K562 (cell line): Measurements from ENCODE around the gene ARHGEF40. TPM values are rescaled to one million over a fixed set of nuclear protein-coding genes. Genes with fewer than 3 reads are reported as not detected.

ENCODE experiments used
- ATAC-seq: fragments of 200-7000 bp; cut with Tn5 transposase; 3 replicates; pipeline ENCODE4 v1.9.1; 2020; ENCODE audit warnings: moderate library complexity
- Bru-seq: library from RNA; stranded (reverse); fragments of 400-500 nt; gene quantifications from one replicate; lab custom pipeline; 2021; lab: Mats Ljungman, UMichigan
- BruChase-seq, 2 experiments: library from RNA; stranded (reverse); fragments of 400-500 nt; gene quantifications; one replicate each; lab custom pipeline; 2021; lab: Mats Ljungman, UMichigan
- BruUV-seq: library from RNA; stranded (reverse); fragments of 400-500 nt; replicated peaks from 2 replicates; lab custom pipeline; 2021; lab: Mats Ljungman, UMichigan
- CTCF ChIA-PET: fragments of 300-600 bp; formaldehyde crosslinking; extraction: SDS; loops from one replicate; lab custom pipeline; 2021; ENCODE audit warnings: low intra/inter-chr PET ratio; lab: Yijun Ruan, JAX
- POLR2A ChIA-PET: fragments of 300-600, 350-650 bp; sonication (Branson Sonifier 250); formaldehyde crosslinking; extraction: SDS; loops from one replicate; lab custom pipeline; 2021; ENCODE audit warnings: antibody characterized with exemption, inconsistent platforms; lab: Yijun Ruan, JAX
- DNase-seq, 4 experiments: peaks; one replicate each; pipeline versions ENCODE4 v3.0.0 to v3.0.0-alpha.2; 2011 to 2018; ENCODE audit warnings: low spot score in 3 of 4, mixed read lengths in 3 of 4; ENCODE audit errors: extremely low read depth in 1 of 4
- FAIRE-seq: peaks from 2 replicates; lab custom pipeline; 2011; peaks lifted over from hg19 to GRCh38; lab: Jason Lieb, UNC
- H2AFZ ChIP-seq: 2 replicates; pipeline ENCODE4 v1.6.0; 2011; ENCODE audit warnings: low read depth, low read length, control low read depth, inconsistent platforms
- H3K27ac ChIP-seq: fragments of 200-600 bp; 3 replicates; pipeline ENCODE4 v1.8.0; 2011; ENCODE audit warnings: low read depth, mild to moderate bottlenecking, control low read depth, inconsistent platforms, low read length, moderate library complexity, mixed read lengths; ENCODE audit errors: extremely low read depth
- H3K27me3 ChIP-seq, 2 experiments: fragments of 300-600 bp in 1 of 2; 2 replicates in 1 of 2; 3 replicates in 1 of 2; pipeline versions ENCODE4 v1.6.0 to v1.8.0; 2011; ENCODE audit warnings: inconsistent platforms in 2 of 2, low read length in 2 of 2, mild to moderate bottlenecking in 1 of 2, mixed read lengths in 1 of 2, moderate library complexity in 1 of 2; ENCODE audit not compliant: control insufficient read depth in 2 of 2, insufficient read depth in 2 of 2
- H3K36me3 ChIP-seq: fragments of 300-600 bp; 3 replicates; pipeline ENCODE4 v1.8.0; 2011; ENCODE audit warnings: mild to moderate bottlenecking, low read length, inconsistent platforms; ENCODE audit not compliant: control insufficient read depth, insufficient read depth
- H3K4me1 ChIP-seq, 2 experiments: fragments of 200-600 bp in 1 of 2; replicated peaks in 1 of 2; 2 replicates in 1 of 2; 3 replicates in 1 of 2; pipeline versions ENCODE4 v1.5.1 to v1.8.0; 2011; ENCODE audit warnings: inconsistent platforms in 2 of 2, low read length in 2 of 2, mild to moderate bottlenecking in 1 of 2, mixed read lengths in 1 of 2, moderate library complexity in 1 of 2; ENCODE audit not compliant: control insufficient read depth in 2 of 2, insufficient read depth in 2 of 2
- H3K4me2 ChIP-seq: 2 replicates; pipeline ENCODE4 v1.6.1; 2011; ENCODE audit warnings: low read length, control low read depth, inconsistent platforms, mixed read lengths; ENCODE audit not compliant: insufficient read depth
- H3K4me3 ChIP-seq: fragments of 200-600 bp; sonication (generic), shearing (Covaris generic); 2 replicates; pipeline ENCODE4 v1.5.1; 2016; ENCODE audit warnings: control low read depth, inconsistent platforms
- H3K79me2 ChIP-seq: fragments of 200-600 bp; 3 replicates; pipeline ENCODE4 v1.8.0; 2011; ENCODE audit warnings: low read length, inconsistent platforms; ENCODE audit not compliant: control insufficient read depth, insufficient read depth
- H3K9ac ChIP-seq, 2 experiments: 2 replicates each; pipeline versions ENCODE4 v1.6.0 to v1.6.1; 2011; ENCODE audit warnings: low read depth in 2 of 2, low read length in 2 of 2, control low read depth in 1 of 2, inconsistent platforms in 1 of 2, mild to moderate bottlenecking in 1 of 2, mixed read lengths in 1 of 2; ENCODE audit not compliant: insufficient read depth in 1 of 2
- H3K9me1 ChIP-seq: one replicate; pipeline ENCODE4 v1.6.0; 2011; ENCODE audit warnings: inconsistent platforms, mild to moderate bottlenecking, low read length, moderate library complexity; ENCODE audit not compliant: control insufficient read depth, insufficient read depth
- H3K9me3 ChIP-seq: replicated peaks from 2 replicates; pipeline ENCODE4 v1.5.1; 2011; ENCODE audit warnings: low read depth, low read length, inconsistent platforms; ENCODE audit not compliant: control insufficient read depth, insufficient read depth
- H4K20me1 ChIP-seq: replicated peaks from 2 replicates; pipeline ENCODE4 v1.6.1; 2011; ENCODE audit warnings: low read length, inconsistent platforms, mixed read lengths; ENCODE audit not compliant: control insufficient read depth, insufficient read depth
- CXXC5 ChIP-seq: fragments of 250-450 bp; sonication (Bioruptor Pico); IDR thresholded peaks from 2 replicates; pipeline ENCODE4 v1.8.0; 2022; ENCODE audit warnings: inconsistent platforms, mild to moderate bottlenecking, moderate library complexity
- ERF ChIP-seq: fragments of 450-650 bp; formaldehyde crosslinking; IDR thresholded peaks from 2 replicates; pipeline ENCODE4 v1.4.0; 2020; ENCODE audit warnings: mild to moderate bottlenecking, mixed read lengths
- ESRRA ChIP-seq: fragments of 450-650 bp; IDR thresholded peaks from 2 replicates; pipeline ENCODE4 v1.6.1; 2014; ENCODE audit warnings: low read depth, mild to moderate bottlenecking, moderate library complexity, borderline replicate concordance
- EZH2 ChIP-seq: IDR thresholded peaks from 2 replicates; pipeline ENCODE4 v1.6.1; 2012; ENCODE audit warnings: low read depth, mild to moderate bottlenecking, inconsistent platforms, low read length, borderline replicate concordance
- HMG20B ChIP-seq: fragments of 250-450 bp; sonication (Bioruptor Pico); IDR thresholded peaks from 2 replicates; pipeline ENCODE4 v1.5.0; 2021; ENCODE audit warnings: mild to moderate bottlenecking
- KLF10 ChIP-seq: fragments of 250-450 bp; sonication (Bioruptor Pico); IDR thresholded peaks from 2 replicates; pipeline ENCODE4 v1.6.1; 2021; ENCODE audit warnings: matching md5 sums
- RB1 ChIP-seq: fragments of 450-650 bp; IDR thresholded peaks from 2 replicates; pipeline ENCODE4 v1.6.1; 2017; ENCODE audit warnings: low read depth, mild to moderate bottlenecking
- RBM39 ChIP-seq: fragments of 200-400 bp; formaldehyde crosslinking; optimal IDR thresholded peaks from 2 replicates; pipeline ENCODE3; 2018; ENCODE audit warnings: low read depth, low read length
- RUNX1 ChIP-seq: sonication (generic); IDR thresholded peaks from 2 replicates; pipeline ENCODE4 v1.6.1; 2016; ENCODE audit warnings: antibody characterized with exemption, low read depth
- SAFB ChIP-seq: fragments of 200-400 bp; formaldehyde crosslinking; IDR thresholded peaks from 2 replicates; pipeline ENCODE4 v1.6.1; 2017; ENCODE audit warnings: low read depth, low read length, borderline replicate concordance
- SIN3A ChIP-seq, 2 experiments: fragments of 150-350 bp in 1 of 2; IDR thresholded peaks; 2 replicates each; pipeline ENCODE4 v1.6.1; 2011 to 2016; ENCODE audit warnings: borderline replicate concordance in 2 of 2, low read depth in 2 of 2, low read length in 2 of 2, mild to moderate bottlenecking in 2 of 2, moderate library complexity in 2 of 2; ENCODE audit not compliant: control insufficient read depth in 1 of 2
- SMAD4 ChIP-seq: fragments of 250-450 bp; sonication (Bioruptor Pico); conservative IDR thresholded peaks from 2 replicates; pipeline ENCODE4 v1.8.0; 2021; ENCODE audit warnings: inconsistent platforms, mild to moderate bottlenecking, moderate library complexity
- SMARCA4 ChIP-seq: fragments of 450-650 bp; IDR thresholded peaks from 2 replicates; pipeline ENCODE4 v1.6.1; 2016
- VEZF1 ChIP-seq: fragments of 200-800 bp; sonication (Bioruptor generic); IDR thresholded peaks from 2 replicates; pipeline ENCODE4 v1.6.1; 2017; ENCODE audit warnings: missing genetic modification characterization, missing compliant biosample characterization
- ZFX ChIP-seq: sonication (generic); formaldehyde crosslinking; IDR thresholded peaks from 2 replicates; pipeline ENCODE4 v1.8.0; 2022; ENCODE audit warnings: mild to moderate bottlenecking, missing genetic modification reagents, moderate library complexity
- ZNF324 ChIP-seq: fragments of 250-450 bp; sonication (Bioruptor Pico); IDR thresholded peaks from 2 replicates; pipeline ENCODE4 v1.4.0; 2020; ENCODE audit warnings: mild to moderate bottlenecking
- ZNF561 ChIP-seq: fragments of 450-650 bp; formaldehyde crosslinking; conservative IDR thresholded peaks from 2 replicates; pipeline ENCODE4 v1.4.0; 2020; ENCODE audit warnings: mild to moderate bottlenecking, moderate library complexity
- ZNF707 ChIP-seq: fragments of 250-450 bp; sonication (Bioruptor Pico); conservative IDR thresholded peaks from 2 replicates; pipeline ENCODE4 v1.8.0; 2022; ENCODE audit warnings: inconsistent platforms, mild to moderate bottlenecking, moderate library complexity
- WGBS: fragments of 100-300 bp; shearing (Covaris generic); methylation state at CpG from one replicate; pipeline ENCODE4 v1.1.6; 2016; ENCODE audit warnings: low coverage, mixed read lengths; ENCODE audit not compliant: insufficient coverage; ENCODE audit errors: missing lambda C conversion rate; 5-methylcytosine and 5-hydroxymethylcytosine counted together
- in situ Hi-C: fragments of 300-500 bp; cut with MboI; formaldehyde crosslinking; loops from 4 replicates; pipeline ENCODE4 v1.15.0; 2018; ENCODE audit warnings: inconsistent platforms, mixed read lengths
- intact Hi-C: fragments of 100-400 bp; cut with micrococcal nuclease; formaldehyde crosslinking; loops from 2 replicates; pipeline ENCODE4 v1.14.2; 2022
- long read RNA-seq, 3 experiments: library from polyadenylated mRNA in 2 of 3; library from RNA in 1 of 3; unstranded in 2 of 3; stranded (forward) in 1 of 3; transcript quantifications; one replicate each; pipeline ENCODE4 v2.0.0, GENCODE V29; 2019 to 2022
- polyA minus RNA-seq, 3 experiments: library from RNA; depleted of rRNA, polyadenylated mRNA; stranded (reverse); fragments of >200 nt; gene quantifications; 2 replicates each; pipeline ENCODE4 v1.2.3, GENCODE V29; 2011
- polyA plus RNA-seq, 8 experiments: library from polyadenylated mRNA; depleted of rRNA in 4 of 8; stranded (reverse) in 5 of 8; unstranded in 3 of 8; fragments of >200 nt; fragmentation: Nextera tagmentation in 2 of 8; fragmentation: Illumina TruSeq in 1 of 8; extraction: Ambion mirVana in 2 of 8; extraction: Trizol in 1 of 8; gene quantifications; 2 replicates each; pipeline versions ENCODE4 v1.2.1 to v1.2.3, GENCODE V29; 2011 to 2014; ENCODE audit warnings: inconsistent platforms in 1 of 8, missing spikeins in 1 of 8
- total RNA-seq, 7 experiments: library from RNA; depleted of rRNA in 6 of 7; stranded (reverse); fragments of >200 nt in 6 of 7; fragmentation: Illumina TruSeq in 2 of 7; extraction: Trizol in 2 of 7; gene quantifications; 2 replicates each; pipeline versions ENCODE4 v1.2.1 to v1.2.3, GENCODE V29; 2011 to 2021; ENCODE audit warnings: low replicate concordance in 1 of 7

The ARHGEF40 gene
- 6.3 and 19.5 TPM in 2 replicates for total RNA-seq (2011; cell fraction: chromatin; rRNA removed; ENCODE audit: low replicate concordance)
- total RNA-seq (2011; cell fraction: nucleolus; rRNA removed) = 8.9 and 9.8 TPM in 2 replicates
- 7.5 and 9.5 TPM in 2 replicates for total RNA-seq (2011; cell fraction: nucleoplasm; rRNA removed)
- total RNA-seq (2014; rRNA removed) (3.9 and 4.0 TPM in 2 replicates), total RNA-seq (2014; rRNA removed; fragmentation: Illumina TruSeq; extraction: Trizol) (2.3 and 2.9 TPM in 2 replicates), total RNA-seq (2015; rRNA removed; fragmentation: Illumina TruSeq; extraction: Trizol) (3.3 and 3.7 TPM in 2 replicates), total RNA-seq (2021) (4.6 and 6.3 TPM in 2 replicates), polyA plus RNA-seq (2011; rRNA removed) (3.8 and 4.0 TPM in 2 replicates), polyA plus RNA-seq (2014; fragmentation: Illumina TruSeq; extraction: Trizol) (4.6 and 5.0 TPM in 2 replicates), polyA plus RNA-seq (2014; fragmentation: Nextera tagmentation; extraction: Ambion mirVana) (under 1 TPM; 0.42 to 0.55 TPM), polyA plus RNA-seq (2014; rRNA removed) (4.6 and 4.7 TPM in 2 replicates), polyA minus RNA-seq (2011; rRNA and poly(A)+ RNA removed) (2.2 and 3.0 TPM in 2 replicates), Bru-seq, nascent RNA (percentile 48 among the genes with signal in this experiment), BruChase-seq, experiment 1, labeled RNA remaining after a 2-hour chase (percentile 38 among the genes with signal in this experiment), BruChase-seq, experiment 2, labeled RNA remaining after a 6-hour chase (percentile 41 among the genes with signal in this experiment)
- 5.6 and 9.9 TPM in 2 replicates for polyA plus RNA-seq (2011; cell fraction: cytosol; rRNA removed)
- 18.5 and 28.6 TPM in 2 replicates for polyA plus RNA-seq (2011; cell fraction: nucleus; rRNA removed)
- 3.6 and 7.8 TPM in 2 replicates for polyA plus RNA-seq (2012)
- 1.8 and 2.2 TPM in 2 replicates for polyA minus RNA-seq (2011; cell fraction: cytosol; rRNA and poly(A)+ RNA removed)
- 3.9 and 4.0 TPM in 2 replicates for polyA minus RNA-seq (2011; cell fraction: nucleus; rRNA and poly(A)+ RNA removed)
- long read RNA-seq, experiment 1, full-length matches to known transcripts = 2 of 13 reads
- long read RNA-seq, experiment 1, partial matches to known transcripts = 6 of 13 reads
- long read RNA-seq, experiment 1, other reads (novel, unspliced or antisense) = 5 of 13 reads
- long read RNA-seq, experiment 2, partial matches to known transcripts = 3 of 6 reads
- long read RNA-seq, experiment 2, other reads (novel, unspliced or antisense) = 3 of 6 reads
- long read RNA-seq, experiment 3 = 0 reads

- H3K79me2 ChIP-seq = no peaks in the 10 kb centered on the region; the same call in 2 of the 3 replicates
- peak within 1 kb of the TSS; percentile 41 for H3K4me3 ChIP-seq
- peak within 1 kb of the TSS; percentile 38 to 91; a peak in 3 of 4 replicates for H3K9ac ChIP-seq
- no peak for FAIRE-seq
- WGBS = no CpG with 5 or more reads among the region's 63 CpGs
- H4K20me1 ChIP-seq = no peaks in the 10 kb centered on the region
- H3K4me1 ChIP-seq = peaks cover 2 to 41% of the 10 kb centered on the region in 2 experiments; a peak in 3 of 5 replicates
- peak; percentile 58 to 81 (median 72) for DNase-seq
- BruUV-seq = no TSS peak
- intact Hi-C loops (no loop called here), in situ Hi-C loops (no loop called here)
- peak within 1 kb of the TSS; percentile 87 for H2AFZ ChIP-seq
- POLR2A ChIA-PET = interaction anchor here (0.5 to 1.9 kb wide), 6 partner anchors 9 to 139 kb away, joined by 3 to 6 read pairs (median 4); partner anchors contain the start of gene RNASE8
- peak within 1 kb of the TSS; percentile 72 for H3K4me2 ChIP-seq
- no peaks in the 10 kb centered on the region for H3K9me3 ChIP-seq
- H3K27ac ChIP-seq = no peak within 1 kb of the TSS; the same call in 2 of the 3 replicates
- H3K36me3 ChIP-seq = no peaks in the 10 kb centered on the region
- CTCF ChIA-PET = interaction anchor here (1.9 to 4.6 kb wide), 2 partner anchors 22 to 36 kb away, joined by 10 to 54 read pairs; no protein-coding TSS in a partner anchor
- ATAC-seq = peak; percentile 81
- no peaks in the 10 kb centered on the region for H3K27me3 ChIP-seq
- no peaks in the 10 kb centered on the region for H3K9me1 ChIP-seq
- no peak for TF ChIP-seq ERF (CRISPR knock-in tag)
- TF ChIP-seq SIN3A (IDR thresholded peaks at IDR 0.05; ENCODE audit: borderline replicate concordance in 2 of 2, control insufficient read depth in 1 of 2, low read depth in 2 of 2, low read length in 2 of 2) = no peak
- no peak for TF ChIP-seq ESRRA
- peak; percentile 54 for TF ChIP-seq VEZF1 (CRISPR knock-in tag)
- 0 out of 2 replicates have a peak, but pooled peaks have one; percentile 11 for TF ChIP-seq RB1
- no peak for TF ChIP-seq ZNF324
- peak; percentile 41; the same call in 1 of the 2 replicates for TF ChIP-seq ZFX (CRISPR knock-in tag)
- no peak for TF ChIP-seq SAFB
- no peak for TF ChIP-seq ZNF707 (CRISPR knock-in tag)
- TF ChIP-seq HMG20B = no peak
- TF ChIP-seq CXXC5 (CRISPR knock-in tag) = peak; percentile 51; the same call in 1 of the 2 replicates
- TF ChIP-seq EZH2 = no peak
- no peak for TF ChIP-seq RBM39
- no peak for TF ChIP-seq ZNF561
- no peak for TF ChIP-seq SMARCA4
- no peak for TF ChIP-seq RUNX1
- peak; percentile 70 for TF ChIP-seq SMAD4 (CRISPR knock-in tag)
- no peak for TF ChIP-seq KLF10 (CRISPR knock-in tag)
Measured at GRCh38 chr14:21070083-21070609, at the start of gene ARHGEF40. TSS of gene ARHGEF40 (plus strand) at chr14:21070304. CDS start at chr14:21070397, 93 bp downstream.
